Effector CD8-positive, alpha-beta T cell (primary cell): ENCODE results near the gene CAMK2G.
A peak's percentile ranks its signal among the peaks of the same experiment; 100 is the strongest.
"Not testable (repeated sequence)": the region's sequence is repeated elsewhere in the genome, so short reads cannot be mapped to it uniquely, and the experiment has no call there.

Experiments
- DNase-seq: peaks from one replicate; lab custom pipeline; 2025; lab: John Stamatoyannopoulos, UW

Gene CAMK2G

GRCh38 chr10:73840056-73840402, 34.3 kb downstream of the CAMK2G start:
- DNase-seq, result no peak

- no peak for DNase-seq
Observed at GRCh38 chr10:73839276-73839966, 34.9 kb downstream of the CAMK2G start.

GRCh38 chr10:73838827-73839226, 35.5 kb downstream of the CAMK2G start:
- DNase-seq, result no peak

DNA sequence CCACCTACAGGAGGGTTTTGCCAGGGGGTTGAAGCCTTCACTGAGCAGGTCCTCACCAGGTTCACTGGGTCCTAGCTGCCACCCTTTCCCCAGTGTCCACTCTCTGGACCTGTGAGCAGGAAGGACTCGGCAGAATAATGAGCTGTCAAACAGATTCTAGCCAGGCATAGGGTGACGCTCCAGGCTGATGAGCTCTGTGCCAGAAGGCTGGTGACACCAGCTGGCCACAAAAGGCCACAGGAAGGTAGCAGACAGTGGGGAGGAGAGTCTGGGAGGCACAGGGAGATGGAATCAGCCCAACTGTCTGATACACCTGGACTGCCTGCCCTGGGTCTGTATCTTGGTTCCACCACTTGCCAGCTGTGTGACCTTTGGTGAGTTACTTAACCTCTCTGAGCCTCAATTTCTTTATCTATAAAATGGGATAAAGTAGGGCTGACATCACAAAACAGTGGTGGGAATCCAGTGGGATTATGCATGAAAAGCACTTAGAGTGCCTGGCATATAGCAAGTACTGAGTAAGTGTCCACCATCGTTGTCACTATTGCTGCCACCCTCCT, 36.3 kb downstream of the CAMK2G start:
- no peak for DNase-seq

- DNase-seq, result no peak
Observed at GRCh38 chr10:73837072-73837471, 37.3 kb downstream of the CAMK2G start.

GRCh38 chr10:73836427-73836980, 37.9 kb downstream of the CAMK2G start:
- DNase-seq, result no peak

DNA sequence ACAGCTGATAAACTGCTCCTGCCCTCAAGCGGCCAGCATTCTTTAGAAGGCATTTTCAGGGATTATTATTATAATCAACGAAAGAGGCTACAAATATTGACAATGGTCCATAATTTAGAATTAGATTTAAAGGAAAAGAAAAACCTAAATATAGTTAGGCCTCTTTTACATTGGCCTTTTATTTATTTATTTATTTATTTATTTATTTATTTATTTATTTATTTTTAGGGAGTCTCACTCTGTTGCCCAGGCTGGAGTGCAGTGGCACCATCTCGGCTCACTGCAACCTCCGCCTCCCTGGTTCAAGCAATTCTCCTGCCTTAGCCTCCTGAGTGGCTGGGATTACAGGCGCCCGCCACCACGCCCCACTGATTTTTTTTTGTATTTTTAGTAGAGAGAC, 45.3 kb downstream of the CAMK2G start:
- DNase-seq, result not testable (repeated sequence)

GRCh38 chr10:73828161-73828560, 46.2 kb downstream of the CAMK2G start:
- no peak for DNase-seq

DNA sequence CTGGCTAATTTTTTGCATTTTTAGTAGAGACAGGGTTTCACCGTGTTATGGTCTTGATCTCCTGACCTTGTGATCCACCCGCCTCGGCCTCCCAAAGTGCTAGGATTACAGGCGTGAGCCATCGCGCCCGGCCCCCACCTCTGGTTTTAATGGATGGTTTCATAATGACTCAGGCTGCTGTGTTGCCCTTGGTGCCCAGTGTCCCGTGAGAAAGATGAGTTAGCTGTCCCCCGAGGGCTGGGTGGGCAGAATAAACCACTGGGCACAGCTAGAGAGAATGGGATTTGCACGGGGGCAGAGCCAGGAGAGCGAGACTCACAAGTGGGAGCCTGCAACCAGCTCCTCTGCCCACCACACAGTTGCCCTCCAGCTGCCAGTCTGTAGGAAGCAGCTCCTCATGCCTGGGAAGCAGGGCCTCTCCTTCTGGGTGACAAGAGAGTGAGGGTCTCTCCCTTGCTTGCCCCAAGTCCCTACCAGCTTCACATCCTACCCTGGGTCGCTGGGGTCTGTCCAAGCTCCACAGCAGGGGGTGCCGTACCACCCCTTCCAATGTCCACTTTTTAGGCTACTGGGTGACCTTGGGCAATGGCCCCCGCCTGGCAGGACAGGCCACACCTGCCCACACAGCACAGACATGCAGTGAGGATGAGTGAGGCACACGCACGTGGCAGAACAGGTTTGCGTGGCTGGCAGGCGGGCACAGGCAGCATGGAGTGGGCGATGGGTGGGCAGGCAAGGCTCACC, 46.8 kb downstream of the CAMK2G start:
- DNase-seq, result no peak

- DNase-seq, result no peak
Observed at GRCh38 chr10:73824146-73824725, 50.1 kb downstream of the CAMK2G start.

DNA sequence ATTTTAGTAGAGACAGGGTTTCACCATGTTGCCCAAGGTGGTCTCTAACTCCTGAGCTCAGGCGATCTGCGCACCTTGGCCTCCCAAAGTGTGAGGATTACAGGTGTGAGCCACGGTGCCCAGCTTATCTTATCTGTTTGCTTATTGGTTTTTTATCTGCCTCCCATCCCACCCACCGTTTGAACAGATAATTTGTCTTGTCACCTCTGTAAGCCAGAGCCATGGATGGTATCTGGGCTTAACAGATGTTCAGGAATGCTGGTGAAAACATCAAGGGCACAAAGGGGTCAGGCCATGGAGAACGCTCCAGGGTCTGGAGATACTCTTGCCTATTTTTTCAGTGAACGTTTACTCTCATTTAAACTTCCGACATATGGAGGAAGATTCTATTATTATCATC, 51.0 kb downstream of the CAMK2G start:
- no peak for DNase-seq

- no peak for DNase-seq
Observed at GRCh38 chr10:73819513-73820093, 54.8 kb downstream of the CAMK2G start.

DNA sequence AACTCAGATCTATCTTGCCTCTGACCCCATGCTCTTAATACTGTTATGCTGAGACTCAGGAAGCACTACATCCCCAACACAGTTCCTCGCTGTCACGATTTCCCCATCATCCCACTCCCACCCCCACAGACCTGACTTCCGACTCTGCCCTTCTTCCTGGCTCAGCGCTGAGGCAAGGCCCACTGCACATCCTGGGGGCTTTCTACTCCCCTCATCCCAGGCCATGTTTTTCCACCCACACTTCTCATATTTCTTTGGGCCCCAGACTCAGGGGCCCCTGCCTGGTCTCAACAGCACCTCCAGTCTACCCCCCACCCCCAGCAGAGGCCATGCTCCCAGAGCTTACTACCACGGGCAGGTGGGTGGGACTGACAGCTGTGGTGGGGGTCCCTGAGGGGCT, 55.3 kb downstream of the CAMK2G start:
- DNase-seq, result no peak

DNA sequence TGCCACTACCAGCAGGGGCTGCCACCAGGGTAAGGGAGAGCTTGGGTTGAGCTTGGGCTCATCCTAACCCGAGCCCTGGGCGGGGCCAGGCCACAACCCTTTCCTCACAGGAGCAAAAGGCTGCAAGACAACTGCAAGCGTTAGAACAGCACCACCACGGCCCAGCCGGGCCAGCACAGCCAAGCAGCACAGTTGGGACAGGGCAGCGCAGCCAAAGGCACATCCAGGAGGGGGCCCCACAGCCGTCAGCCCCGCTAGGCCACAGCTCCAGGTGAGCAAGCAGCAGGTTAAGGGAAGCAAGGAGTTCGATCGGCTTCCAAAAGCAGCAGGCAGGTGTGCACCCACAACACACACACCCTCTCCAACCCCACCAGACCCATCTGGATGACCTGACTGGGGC, 56.0 kb downstream of the CAMK2G start:
- no peak for DNase-seq

DNA sequence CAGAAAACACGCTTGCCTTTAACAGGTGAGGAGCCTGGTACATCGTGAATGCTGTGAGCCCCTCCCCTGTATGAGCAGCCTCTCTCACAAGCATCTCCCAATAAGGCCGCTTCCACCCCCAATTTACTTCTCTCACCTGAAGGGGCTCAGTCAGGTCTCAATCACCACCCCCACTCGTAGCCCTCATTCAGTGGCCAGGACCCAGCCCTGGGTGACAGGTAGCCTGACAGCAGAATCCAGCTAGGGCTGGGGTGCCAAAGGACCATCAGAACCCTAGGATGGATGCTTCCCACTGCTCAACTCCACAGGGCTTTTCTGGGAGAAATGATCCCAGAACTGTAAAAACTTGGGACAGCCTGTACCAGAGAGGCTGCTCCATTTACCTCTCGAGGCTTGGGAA, 56.5 kb downstream of the CAMK2G start:
- no peak for DNase-seq

GRCh38 chr10:73816917-73817729, 57.2 kb downstream of the CAMK2G start:
- DNase-seq, result no peak

GRCh38 chr10:73815719-73816030, 58.7 kb downstream of the CAMK2G start:
- DNase-seq, result no peak

DNA sequence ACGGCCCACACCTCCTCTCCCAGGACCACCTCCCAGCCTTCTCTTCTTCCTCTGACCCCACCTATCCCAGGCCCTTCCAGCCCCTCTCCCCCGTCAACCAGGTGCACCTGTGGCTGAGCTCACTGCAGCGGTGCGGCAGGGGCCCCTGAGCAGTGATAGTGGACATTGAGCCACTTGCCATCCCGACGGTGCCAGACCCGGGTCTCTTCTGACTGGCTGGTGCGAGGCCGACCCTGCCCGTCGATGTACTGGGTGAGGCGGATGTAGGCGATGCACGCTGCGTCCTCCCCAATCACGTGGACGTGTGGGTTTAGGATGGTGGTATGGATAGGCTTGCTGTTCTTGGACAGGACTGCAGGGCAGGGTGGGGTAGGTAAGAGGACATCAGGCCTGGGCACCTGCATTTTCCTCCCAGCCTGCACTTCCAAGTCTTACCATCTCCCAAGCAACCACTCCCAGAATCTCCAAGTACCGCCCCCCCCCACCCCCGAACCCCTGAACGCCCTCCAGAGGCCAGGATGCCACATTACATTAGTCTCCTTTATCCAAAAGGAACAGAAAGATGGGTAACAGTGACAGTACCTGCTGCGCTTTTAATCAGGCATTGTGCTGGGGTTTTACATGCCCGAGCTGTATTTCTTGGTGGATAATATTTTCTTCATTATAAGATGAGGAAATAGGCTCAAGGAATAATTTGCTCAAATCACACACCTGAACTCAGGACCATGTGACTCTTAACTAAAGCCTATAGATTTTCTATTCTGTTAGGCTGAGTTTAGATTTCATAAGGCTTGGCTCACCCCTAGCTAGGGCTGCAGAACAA, 59.2 kb downstream of the CAMK2G start:
- DNase-seq, result peak; percentile 4

GRCh38 chr10:73814276-73814895, 60.0 kb downstream of the CAMK2G start:
- DNase-seq, result no peak

DNA sequence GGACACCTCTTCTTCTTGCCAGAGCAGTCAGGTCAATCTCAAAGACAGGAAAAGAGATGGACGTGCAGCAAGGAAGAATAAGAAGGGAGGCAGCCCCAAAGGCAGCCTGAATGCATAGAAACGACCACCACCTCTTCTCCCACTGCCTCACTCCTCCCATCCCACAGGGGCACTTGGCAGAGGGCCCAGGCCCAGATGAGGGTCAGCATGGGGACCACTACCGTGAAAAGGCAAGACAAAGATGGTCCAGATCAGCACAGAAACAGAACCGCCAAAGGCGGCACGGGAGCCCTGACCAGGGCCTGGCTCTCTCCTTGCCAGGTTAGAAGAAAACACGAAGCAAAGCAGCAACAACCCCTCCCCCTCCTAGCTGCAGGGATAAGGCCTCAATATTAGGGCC, 61.0 kb downstream of the CAMK2G start:
- DNase-seq, result no peak
